Stomach (tissue), 4 donors: ENCODE results near the gene CCNK.

Experiments
- CTCF ChIP-seq, 7 experiments: fragments of 450-650 bp in 4 of 7; fragments of 200-600 bp in 3 of 7; sonication (generic) in 3 of 7; IDR thresholded peaks; one replicate each; pipeline ENCODE4 v1.5.1; 2016 to 2019; ENCODE audit warnings: antibody characterized with exemption in 7 of 7, control low read depth in 2 of 7, mild to moderate bottlenecking in 1 of 7
- EP300 ChIP-seq: sonication (generic); formaldehyde crosslinking; IDR thresholded peaks from one replicate; pipeline ENCODE4 v1.6.1; 2017; ENCODE audit warnings: antibody characterized with exemption
- POLR2A ChIP-seq, 4 donors: fragments of 450-650 bp; IDR thresholded peaks; one replicate each; pipeline ENCODE4 v1.6.1; 2016; ENCODE audit warnings: antibody characterized with exemption in 4 of 4, control low read depth in 2 of 4, mild to moderate bottlenecking in 1 of 4, moderate library complexity in 1 of 4
- POLR2AphosphoS5 ChIP-seq, 3 donors: sonication (generic); formaldehyde crosslinking; IDR thresholded peaks; one replicate each; pipeline ENCODE4 v1.6.1; 2016; ENCODE audit warnings: antibody characterized with exemption in 3 of 3

- TF ChIP-seq CTCF (IDR thresholded peaks at IDR 0.05) = no peak
- no peak for TF ChIP-seq POLR2AphosphoS5 (IDR thresholded peaks at IDR 0.05)
- no peak for TF ChIP-seq EP300
- TF ChIP-seq POLR2A (IDR thresholded peaks at IDR 0.05) = no peak
Measured at GRCh38 chr14:99513946-99514551, 32.8 kb downstream of the CCNK start.
